A549 treated with Hydrocortisone at 1 μM for 4 hours (cell line): ENCODE results near the gene ANKRD39. TPM values are rescaled to one million over a fixed set of nuclear protein-coding genes. Genes with fewer than 3 reads are reported as not detected.

ENCODE experiments used
- total RNA-seq: library from RNA; stranded (reverse); fragments of 200-300 nt; extraction: Qiagen RNA extraction; gene quantifications from 5 replicates; pipeline ENCODE4 v1.2.3, GENCODE V29; 2022

The ANKRD39 gene
- 15.0 to 22.0 TPM (median 19.9 TPM) in 5 replicates for total RNA-seq

DNA sequence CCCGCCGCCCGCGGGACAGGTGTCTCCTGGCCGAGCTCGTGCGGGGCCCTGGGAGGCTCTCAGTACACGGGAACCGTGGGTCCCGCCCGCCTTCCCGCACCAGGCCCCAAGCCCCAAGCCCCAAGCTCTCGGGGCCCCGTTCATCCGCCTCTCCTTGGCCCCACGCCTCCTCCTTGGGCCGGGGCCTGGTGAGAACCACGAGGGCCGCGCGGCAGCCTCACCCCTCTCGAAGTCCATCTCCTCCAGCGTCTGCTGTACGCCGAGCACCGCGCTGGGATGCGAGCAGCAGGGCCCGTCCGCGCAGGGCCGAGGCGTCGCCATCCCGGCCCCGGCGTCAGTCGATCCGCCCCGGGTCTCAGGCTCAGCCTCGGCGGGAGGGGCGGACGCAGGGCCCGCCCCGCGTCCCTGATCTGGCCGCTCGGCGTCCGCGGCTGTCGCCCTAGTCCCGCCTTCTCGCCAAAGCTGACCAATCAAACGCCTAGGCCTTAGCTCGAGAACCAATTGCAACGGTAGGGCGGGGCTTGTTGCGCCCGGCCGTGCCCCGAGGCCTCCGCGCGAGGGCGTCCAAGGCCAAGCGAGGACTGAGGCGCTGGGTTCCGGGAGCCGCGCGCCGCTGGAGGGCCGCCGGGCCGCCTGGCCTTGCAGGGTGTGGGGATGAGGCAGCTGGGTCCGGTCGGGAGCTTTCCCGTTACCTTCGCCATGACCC, at the start of gene ANKRD39:
TSS of gene ANKRD39 (minus strand) at position 350 of the 706 bp plus-strand sequence. CDS start at position 321, 29 bp downstream.

GRCh38 chr2:96869822-96870625, 12.2 kb upstream of the ANKRD39 start, which contains the start of gene SEMA4C:
SEMA4C (minus strand) TSS chr2:96870080; CDS start chr2:96867886, 2,194 bp downstream.

GRCh38 chr2:96843538-96844268, 14.1 kb downstream of the ANKRD39 start, which contains the start of gene ANKRD23:
ANKRD23 (minus strand) TSS chr2:96844021; CDS start chr2:96843992, 29 bp downstream.

GRCh38 chr2:96816127-96816835, 41.5 kb downstream of the ANKRD39 start, which contains the start of gene CNNM3:
CNNM3 (plus strand) TSS chr2:96816268; CDS start chr2:96816278, 10 bp downstream.

Other genes with a start within 250 kb of the ANKRD39 start
- gene KANSL3, start 219.7 kb downstream of the ANKRD39 start, total RNA-seq, result 22.2 to 27.8 TPM (median 22.3 TPM) in 5 replicates
- 0.03 TPM in 1 of 5 replicates, not detected in the others for gene FER1L5, start 215.3 kb downstream of the ANKRD39 start, total RNA-seq
- 20.1 to 22.7 TPM (median 22.4 TPM) in 5 replicates for gene LMAN2L, start 118.0 kb downstream of the ANKRD39 start, total RNA-seq
- 8.3 to 10.9 TPM (median 10.4 TPM) in 5 replicates for gene CNNM4, start 97.1 kb downstream of the ANKRD39 start, total RNA-seq
- gene CNNM3, start 41.7 kb downstream of the ANKRD39 start, total RNA-seq, result 9.9 to 12.0 TPM (median 10.8 TPM) in 5 replicates
- 1.1 to 1.9 TPM (median 1.4 TPM) in 5 replicates for gene ANKRD23, start 14.0 kb downstream of the ANKRD39 start, total RNA-seq
- 14.3 to 19.9 TPM (median 18.6 TPM) in 5 replicates for gene SEMA4C, start 12.1 kb upstream of the ANKRD39 start, total RNA-seq
- gene FAM178B, start 128.6 kb upstream of the ANKRD39 start, total RNA-seq, result not detected in 5 replicates
- gene FAHD2B, start 236.9 kb upstream of the ANKRD39 start, total RNA-seq, result 10.7 to 12.6 TPM (median 12.1 TPM) in 5 replicates